ENCODE data around the gene OR5K1. TPM values are rescaled to one million over a fixed set of nuclear protein-coding genes. Genes with fewer than 3 reads are reported as not detected.

The OR5K1 gene
- not detected in 2 replicates for total RNA-seq

DNA sequence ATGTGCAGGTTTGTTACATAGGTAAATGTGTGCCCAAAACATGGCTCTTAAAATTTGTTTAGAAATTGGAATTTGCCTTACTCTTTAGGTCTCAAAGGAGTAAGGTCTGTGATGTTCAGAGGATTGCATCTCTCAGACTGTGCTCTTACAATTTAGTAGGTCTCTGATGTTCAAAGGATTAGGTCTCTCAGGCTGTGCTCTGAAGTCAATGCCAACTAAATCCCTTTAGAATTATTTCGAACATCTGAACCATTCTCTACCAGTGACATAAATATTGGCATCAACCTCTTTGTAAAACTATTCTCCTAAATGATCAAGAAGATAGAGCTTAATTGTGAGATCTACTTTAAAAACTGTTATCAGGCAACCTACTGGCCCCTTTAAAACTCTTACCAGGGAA, at the start of gene OR5K1:
Gene OR5K1, plus strand, starts transcription at position 301 of the 400 bp plus-strand sequence. CDS start 6,376 bp downstream, outside the sequence.

GRCh38 chr3:98497381-98497780, 34.4 kb downstream of the OR5K1 start, which contains the start of gene OR5K2:
OR5K2 (plus strand) TSS chr3:98497681; CDS start chr3:98497681, 0 bp downstream.

Other genes with a start within 250 kb of the OR5K1 start
- not detected in 2 replicates for gene OR5H6, start 199.0 kb upstream of the OR5K1 start, total RNA-seq
- gene OR5H2, start 180.7 kb upstream of the OR5K1 start, total RNA-seq = not detected in 2 replicates
- not detected in 2 replicates for gene OR5K4, start 109.3 kb upstream of the OR5K1 start, total RNA-seq
- gene OR5K3, start 72.5 kb upstream of the OR5K1 start, total RNA-seq = not detected in 2 replicates
- not detected in 2 replicates for gene OR5K2, start 34.5 kb downstream of the OR5K1 start, total RNA-seq
- 62.6 and 83.1 TPM in 2 replicates for gene CLDND1, start 59.7 kb downstream of the OR5K1 start, total RNA-seq
- gene GPR15, start 68.8 kb downstream of the OR5K1 start, total RNA-seq = not detected in 2 replicates
- gene CPOX, start 130.4 kb downstream of the OR5K1 start, total RNA-seq = 19.9 and 30.4 TPM in 2 replicates